Cardiac muscle cell (in vitro differentiated cells and primary cell): Measurements from ENCODE around the gene CFAP46. TPM values are rescaled to one million over a fixed set of nuclear protein-coding genes. Genes with fewer than 3 reads are reported as not detected.

Source experiments
- DNase-seq, 2 donors: peaks; one replicate each; pipeline versions ENCODE4 v3.0.0 to v3.0.0-alpha.2; 2010 to 2017; ENCODE audit warnings: low read depth in 1 of 2, low spot score in 1 of 2
- H3K27ac ChIP-seq: fragments of 200-600 bp; sonication (generic); 2 replicates; pipeline ENCODE4 v1.5.1; 2016
- H3K27me3 ChIP-seq: fragments of 200-600 bp; sonication (generic); 2 replicates; pipeline ENCODE4 v1.6.0; 2016; ENCODE audit warnings: control low read depth
- H3K36me3 ChIP-seq: fragments of 200-600 bp; sonication (generic); 2 replicates; pipeline ENCODE4 v1.5.1; 2016; ENCODE audit warnings: control low read depth
- H3K4me1 ChIP-seq: fragments of 200-600 bp; sonication (generic); 2 replicates; pipeline ENCODE4 v1.8.1; 2017; ENCODE audit warnings: low read depth, mild to moderate bottlenecking, mixed run types
- H3K4me3 ChIP-seq: fragments of 200-600 bp; sonication (generic); 2 replicates; pipeline ENCODE4 v1.5.1; 2016; ENCODE audit warnings: mild to moderate bottlenecking
- H3K9me3 ChIP-seq: fragments of 200-600 bp; sonication (generic); 2 replicates; pipeline ENCODE4 v1.5.1; 2017; ENCODE audit warnings: low read depth, mild to moderate bottlenecking, control low read depth
- CTCF ChIP-seq: IDR thresholded peaks from 2 replicates; pipeline ENCODE4 v1.5.1; 2012; ENCODE audit warnings: low read depth, mild to moderate bottlenecking, low read length
- polyA plus RNA-seq: library from polyadenylated mRNA; unstranded; fragments of >200 nt; fragmentation: Nextera tagmentation; extraction: Ambion mirVana; gene quantifications from 2 replicates; pipeline ENCODE4 v1.2.1, GENCODE V29; 2016
- total RNA-seq: library from RNA; depleted of rRNA; stranded (reverse); fragments of >200 nt; gene quantifications from 2 replicates; pipeline ENCODE4 v1.2.3, GENCODE V29; 2016

Gene CFAP46
- total and polyA plus RNA-seq, 2 experiments from 2014 or later: 2.8 to 4.5 TPM

DNA sequence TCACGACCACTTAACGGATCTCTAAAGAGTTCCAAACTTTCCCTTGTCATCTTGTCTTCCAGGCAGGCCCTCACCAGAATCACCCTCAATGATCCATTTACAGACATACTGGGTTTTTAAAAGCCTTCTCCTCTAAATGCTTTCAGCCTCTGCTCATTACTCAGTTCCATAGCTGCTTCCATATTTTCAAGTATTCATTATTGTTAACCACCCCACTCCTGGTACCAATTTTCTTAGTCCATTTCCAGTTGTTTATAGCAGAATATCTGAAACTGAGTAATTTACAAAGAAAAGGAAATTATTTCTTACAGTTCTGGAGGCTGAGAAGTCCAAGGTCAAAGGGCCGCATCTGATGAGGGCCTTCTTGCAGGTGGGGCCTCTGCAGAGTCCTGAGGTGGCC lies 100.0 kb downstream of the CFAP46 start:
- TF ChIP-seq CTCF: no peak
- no peak overlapping the region for H3K27ac ChIP-seq
- H3K36me3 ChIP-seq: no peaks in the 10 kb centered on the region
- no peaks in the 10 kb centered on the region for H3K9me3 ChIP-seq
- H3K4me3 ChIP-seq: no peak overlapping the region
- peaks cover 3% of the 10 kb centered on the region for H3K27me3 ChIP-seq
- DNase-seq: no peak
- H3K4me1 ChIP-seq: no peaks in the 10 kb centered on the region

DNA sequence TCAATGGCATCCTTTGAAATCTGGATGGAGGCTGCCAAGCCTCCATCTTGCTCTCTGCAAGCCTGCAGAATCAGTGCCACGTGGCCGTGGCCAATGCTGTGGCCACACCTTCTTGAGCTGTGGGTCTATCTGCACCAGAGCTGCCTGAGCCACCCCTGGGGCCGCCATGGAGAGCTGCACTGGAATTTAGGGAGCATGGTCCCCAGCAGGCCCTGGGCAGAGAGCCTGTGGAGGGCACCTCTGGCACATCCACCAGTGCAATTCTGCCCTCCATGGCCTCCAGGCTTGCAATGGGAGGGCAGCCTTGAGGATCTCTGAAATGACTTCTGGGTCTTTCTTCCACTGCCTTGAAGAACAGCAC lies 100.8 kb downstream of the CFAP46 start:
- no peak for TF ChIP-seq CTCF
- no peak for DNase-seq

DNA sequence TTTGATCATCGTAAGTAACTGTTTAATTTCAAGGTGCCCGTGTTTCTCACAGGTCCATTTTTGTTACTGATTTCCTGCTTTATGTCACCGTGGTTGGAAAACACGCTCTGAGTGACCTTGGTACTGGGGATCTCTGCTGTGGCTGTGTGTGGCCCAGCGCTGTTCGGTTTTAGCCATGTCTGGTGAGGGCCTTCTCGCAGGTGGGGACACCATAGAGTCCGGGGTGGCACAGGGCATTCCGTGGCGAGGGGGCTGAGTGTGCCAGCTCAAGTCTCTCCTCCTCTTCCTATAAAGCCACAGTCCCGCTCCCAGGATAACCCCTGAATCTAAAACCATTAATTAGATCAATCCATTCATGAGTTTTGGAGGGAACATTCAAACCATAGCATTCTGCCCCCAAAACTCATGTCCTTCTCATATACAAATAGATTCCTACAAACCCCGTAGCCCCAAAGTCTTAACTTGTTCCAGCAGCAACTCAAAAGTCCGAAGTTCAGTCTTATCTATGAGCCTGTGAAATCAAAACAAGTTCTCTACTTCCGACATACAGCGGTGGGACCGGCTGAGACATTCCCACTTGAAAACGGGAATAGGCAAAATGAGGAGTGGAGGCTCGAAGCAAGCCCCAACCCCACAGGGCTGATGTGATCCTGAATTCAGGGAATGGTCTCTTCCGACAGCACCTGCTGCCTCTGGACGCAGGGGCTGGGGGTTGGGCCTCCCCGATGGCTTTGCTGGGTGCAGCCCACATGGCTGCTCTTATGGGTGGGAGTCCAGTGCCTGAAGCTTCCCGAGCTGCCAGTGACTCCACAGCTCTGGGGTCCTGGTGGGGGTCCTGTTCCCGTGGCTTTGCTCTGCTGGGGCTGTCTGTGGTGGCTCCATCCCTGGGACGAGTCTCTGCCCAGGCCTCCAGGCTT lies 101.4 kb downstream of the CFAP46 start:
- Histone ChIP-seq H3K27me3 (peaks cover 3% of the 10 kb centered on the region), H3K36me3 (no peaks in the 10 kb centered on the region), H3K4me3 (no peak overlapping the region), H3K27ac (no peak overlapping the region), H3K9me3 (no peaks in the 10 kb centered on the region), H3K4me1 (no peaks in the 10 kb centered on the region)
- TF ChIP-seq CTCF: no peak
- no peak for DNase-seq

More for the DNA sequence above, 100.8 kb downstream of the CFAP46 start:
- Histone ChIP-seq H3K27ac (no peak overlapping the region), H3K9me3 (no peaks in the 10 kb centered on the region), H3K36me3 (no peaks in the 10 kb centered on the region), H3K27me3 (peaks cover 3% of the 10 kb centered on the region), H3K4me1 (no peaks in the 10 kb centered on the region), H3K4me3 (no peak overlapping the region)

GRCh38 chr10:132839061-132839460 lies 103.3 kb downstream of the CFAP46 start:
- no peak overlapping the region for H3K27ac ChIP-seq
- no peaks in the 10 kb centered on the region for H3K36me3 ChIP-seq
- TF ChIP-seq CTCF: no peak
- no peak for DNase-seq
- H3K4me1 ChIP-seq: no peaks in the 10 kb centered on the region
- H3K9me3 ChIP-seq: no peaks in the 10 kb centered on the region
- peaks cover 3% of the 10 kb centered on the region for H3K27me3 ChIP-seq
- H3K4me3 ChIP-seq: no peak overlapping the region

- TF ChIP-seq CTCF: no peak
- H3K4me3 ChIP-seq: no peak overlapping the region
- no peaks in the 10 kb centered on the region for H3K36me3 ChIP-seq
- no peak overlapping the region for H3K27ac ChIP-seq
- H3K27me3 ChIP-seq: peaks cover 3% of the 10 kb centered on the region
- DNase-seq: no peak
- H3K9me3 ChIP-seq: no peaks in the 10 kb centered on the region
- H3K4me1 ChIP-seq: no peaks in the 10 kb centered on the region
Observed at GRCh38 chr10:132838346-132838970, 103.9 kb downstream of the CFAP46 start.
